Measurements from ENCODE around the gene PECR. TPM values are rescaled to one million over a fixed set of nuclear protein-coding genes. Genes with fewer than 3 reads are reported as not detected.

The PECR gene
- total RNA-seq, 1 donor from 2014 or later: 19.0 TPM

DNA sequence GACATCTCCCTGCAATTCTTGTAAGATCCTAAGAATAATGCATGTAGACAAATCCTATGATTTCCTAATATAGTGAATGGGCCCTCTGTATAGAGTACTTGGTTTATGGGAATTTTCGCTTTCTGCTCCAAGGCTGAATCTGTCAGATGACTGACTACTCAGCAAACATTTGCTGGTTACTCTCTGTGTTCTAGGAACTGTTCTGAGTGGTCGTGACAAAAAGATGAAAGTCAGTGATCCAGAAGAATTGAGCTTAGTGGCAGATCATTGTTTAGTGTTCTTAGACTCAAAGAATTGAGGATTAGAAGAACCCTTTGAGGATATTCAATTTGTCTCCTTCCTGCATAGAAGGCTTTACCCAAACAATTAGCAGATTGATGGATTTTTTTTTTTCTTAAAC is 37.5 kb upstream of the PECR start:
- no peaks in the 10 kb centered on the region for H3K27me3 Mint-ChIP-seq
- H3K36me3 Mint-ChIP-seq: peaks cover 53% of the 10 kb centered on the region
- H3K4me1 Mint-ChIP-seq (ENCODE audit: unreplicated experiment): peaks cover 39% of the 10 kb centered on the region
- H3K27ac Mint-ChIP-seq: peak overlapping the region; percentile 10
- peak overlapping the region; percentile 19 for H3K4me3 Mint-ChIP-seq
- no peak for DNase-seq (ENCODE audit: extremely low spot score, unreplicated experiment)
- no peaks in the 10 kb centered on the region for H3K9me3 Mint-ChIP-seq
- no peak for TF ChIP-seq CTCF (conservative IDR thresholded peaks at IDR 0.05)

GRCh38 chr2:216118474-216118873 is 36.9 kb upstream of the PECR start:
- Mint-ChIP-seq H3K27ac (no peak overlapping the region), H3K4me3 (no peak overlapping the region), H3K27me3 (no peaks in the 10 kb centered on the region), H3K36me3 (peaks cover 51% of the 10 kb centered on the region), H3K4me1 (ENCODE audit: unreplicated experiment) (peaks cover 46% of the 10 kb centered on the region), H3K9me3 (no peaks in the 10 kb centered on the region)
- DNase-seq (ENCODE audit: extremely low spot score, unreplicated experiment): no peak
- no peak for TF ChIP-seq CTCF (conservative IDR thresholded peaks at IDR 0.05)

DNA sequence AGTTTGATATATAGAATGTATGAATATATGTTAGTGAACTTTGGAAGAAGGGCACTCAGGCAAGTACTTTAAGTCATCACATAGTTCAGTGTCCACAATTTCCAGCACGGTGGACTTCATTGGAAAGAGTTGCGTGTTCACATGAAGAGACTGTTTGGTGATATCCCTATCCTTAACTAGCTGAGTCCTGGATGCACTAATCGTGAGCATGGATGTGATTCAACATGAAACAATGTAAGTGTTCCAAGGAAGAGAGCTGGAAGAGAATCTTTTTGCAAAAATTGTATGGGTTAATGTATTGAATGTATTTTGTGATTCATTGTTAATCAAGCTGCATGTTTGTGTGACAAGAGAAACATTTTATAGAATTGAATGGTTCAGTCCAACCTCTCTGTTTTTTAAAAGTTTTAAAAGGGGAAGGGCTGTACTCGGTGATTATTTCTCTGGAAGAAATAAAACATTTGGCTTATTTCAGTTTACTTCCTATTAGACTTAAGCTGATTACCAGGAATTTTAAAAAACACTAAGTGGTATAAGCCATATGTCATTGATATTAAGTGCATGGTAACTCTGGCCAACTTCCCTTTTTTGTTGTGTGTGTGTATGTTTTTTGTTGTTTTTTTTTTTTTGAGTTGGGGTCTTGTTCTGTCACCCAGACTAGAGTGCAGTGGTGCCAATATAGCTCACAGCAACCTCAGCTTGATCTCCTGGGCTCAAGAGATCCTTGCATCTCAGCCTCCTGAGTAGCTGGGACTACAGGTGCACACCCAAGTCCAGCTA is 36.1 kb upstream of the PECR start:
- no peak for TF ChIP-seq CTCF (conservative IDR thresholded peaks at IDR 0.05)
- Mint-ChIP-seq H3K9me3 (no peaks in the 10 kb centered on the region), H3K4me1 (ENCODE audit: unreplicated experiment) (peaks cover 52% of the 10 kb centered on the region), H3K27me3 (no peaks in the 10 kb centered on the region), H3K36me3 (peaks cover 56% of the 10 kb centered on the region), H3K4me3 (no peak overlapping the region), H3K27ac (peak overlapping the region; percentile 99)
- DNase-seq (ENCODE audit: extremely low spot score, unreplicated experiment): no peak

- Mint-ChIP-seq H3K4me3 (peak overlapping the region; percentile 58), H3K4me1 (ENCODE audit: unreplicated experiment) (peaks cover 61% of the 10 kb centered on the region)
Observed at GRCh38 chr2:216116418-216116817, 34.8 kb upstream of the PECR start.

GRCh38 chr2:216114714-216115531 is 33.3 kb upstream of the PECR start:
- Mint-ChIP-seq H3K4me1 (ENCODE audit: unreplicated experiment) (peaks cover 71% of the 10 kb centered on the region), H3K27ac (peak overlapping the region; percentile 99), H3K27me3 (no peaks in the 10 kb centered on the region), H3K4me3 (peak overlapping the region; percentile 90), H3K9me3 (no peaks in the 10 kb centered on the region), H3K36me3 (peaks cover 50% of the 10 kb centered on the region)
- TF ChIP-seq CTCF (conservative IDR thresholded peaks at IDR 0.05): peak; percentile 95
- DNase-seq (ENCODE audit: extremely low spot score, unreplicated experiment): peak; percentile 98

More at GRCh38 chr2:216116418-216116817, 34.8 kb upstream of the PECR start:
- peak overlapping the region; percentile 99 for H3K27ac Mint-ChIP-seq
- DNase-seq (ENCODE audit: extremely low spot score, unreplicated experiment): no peak
- peaks cover 57% of the 10 kb centered on the region for H3K36me3 Mint-ChIP-seq
- H3K9me3 Mint-ChIP-seq: no peaks in the 10 kb centered on the region
- no peak for TF ChIP-seq CTCF (conservative IDR thresholded peaks at IDR 0.05)
- no peaks in the 10 kb centered on the region for H3K27me3 Mint-ChIP-seq
